Prostate gland (tissue), 2 donors: ENCODE results near the gene VIPAS39.

ENCODE experiments used
- CTCF ChIP-seq, 4 experiments: fragments of 200-600 bp in 2 of 4; fragments of 450-650 bp in 2 of 4; sonication (generic) in 2 of 4; IDR thresholded peaks; 1 replicate in 3 of 4; 2 replicates in 1 of 4; pipeline ENCODE4 v1.5.1; 2016 to 2019; ENCODE audit warnings: antibody characterized with exemption in 4 of 4, mild to moderate bottlenecking in 2 of 4, moderate library complexity in 2 of 4
- POLR2A ChIP-seq: fragments of 450-650 bp; IDR thresholded peaks from one replicate; pipeline ENCODE4 v1.6.1; 2016; ENCODE audit warnings: antibody characterized with exemption, mild to moderate bottlenecking

GRCh38 chr14:77403768-77404167, 53.6 kb downstream of the VIPAS39 start:
- no peak for TF ChIP-seq CTCF (IDR thresholded peaks at IDR 0.05)
- TF ChIP-seq POLR2A: no peak
